ENCODE data around the gene MAP4K2. TPM values are rescaled to one million over a fixed set of nuclear protein-coding genes. Genes with fewer than 3 reads are reported as not detected.

MAP4K2 gene
- total RNA-seq, 1 donor from 2014 or later: 12.7 TPM

- Mint-ChIP-seq H3K4me1 (ENCODE audit: low read depth) (peaks cover 8% of the 10 kb centered on the region), H3K27me3 (peaks cover 47% of the 10 kb centered on the region), H3K27ac (no peak overlapping the region), H3K4me3 (ENCODE audit: low read depth) (no peak overlapping the region), H3K36me3 (ENCODE audit: insufficient read depth) (peaks cover 2% of the 10 kb centered on the region), H3K9me3 (ENCODE audit: low read depth) (no peaks in the 10 kb centered on the region)
- no peak for DNase-seq (ENCODE audit: low spot score, unreplicated experiment)
- TF ChIP-seq, protein P1, sequence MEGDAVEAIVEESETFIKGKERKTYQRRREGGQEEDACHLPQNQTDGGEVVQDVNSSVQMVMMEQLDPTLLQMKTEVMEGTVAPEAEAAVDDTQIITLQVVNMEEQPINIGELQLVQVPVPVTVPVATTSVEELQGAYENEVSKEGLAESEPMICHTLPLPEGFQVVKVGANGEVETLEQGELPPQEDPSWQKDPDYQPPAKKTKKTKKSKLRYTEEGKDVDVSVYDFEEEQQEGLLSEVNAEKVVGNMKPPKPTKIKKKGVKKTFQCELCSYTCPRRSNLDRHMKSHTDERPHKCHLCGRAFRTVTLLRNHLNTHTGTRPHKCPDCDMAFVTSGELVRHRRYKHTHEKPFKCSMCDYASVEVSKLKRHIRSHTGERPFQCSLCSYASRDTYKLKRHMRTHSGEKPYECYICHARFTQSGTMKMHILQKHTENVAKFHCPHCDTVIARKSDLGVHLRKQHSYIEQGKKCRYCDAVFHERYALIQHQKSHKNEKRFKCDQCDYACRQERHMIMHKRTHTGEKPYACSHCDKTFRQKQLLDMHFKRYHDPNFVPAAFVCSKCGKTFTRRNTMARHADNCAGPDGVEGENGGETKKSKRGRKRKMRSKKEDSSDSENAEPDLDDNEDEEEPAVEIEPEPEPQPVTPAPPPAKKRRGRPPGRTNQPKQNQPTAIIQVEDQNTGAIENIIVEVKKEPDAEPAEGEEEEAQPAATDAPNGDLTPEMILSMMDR (IDR thresholded peaks at IDR 0.05; ENCODE audit: unreplicated experiment): no peak
These were observed 56.5 kb downstream of the MAP4K2 start for GRCh38 chr11:64746486-64746885.

DNA sequence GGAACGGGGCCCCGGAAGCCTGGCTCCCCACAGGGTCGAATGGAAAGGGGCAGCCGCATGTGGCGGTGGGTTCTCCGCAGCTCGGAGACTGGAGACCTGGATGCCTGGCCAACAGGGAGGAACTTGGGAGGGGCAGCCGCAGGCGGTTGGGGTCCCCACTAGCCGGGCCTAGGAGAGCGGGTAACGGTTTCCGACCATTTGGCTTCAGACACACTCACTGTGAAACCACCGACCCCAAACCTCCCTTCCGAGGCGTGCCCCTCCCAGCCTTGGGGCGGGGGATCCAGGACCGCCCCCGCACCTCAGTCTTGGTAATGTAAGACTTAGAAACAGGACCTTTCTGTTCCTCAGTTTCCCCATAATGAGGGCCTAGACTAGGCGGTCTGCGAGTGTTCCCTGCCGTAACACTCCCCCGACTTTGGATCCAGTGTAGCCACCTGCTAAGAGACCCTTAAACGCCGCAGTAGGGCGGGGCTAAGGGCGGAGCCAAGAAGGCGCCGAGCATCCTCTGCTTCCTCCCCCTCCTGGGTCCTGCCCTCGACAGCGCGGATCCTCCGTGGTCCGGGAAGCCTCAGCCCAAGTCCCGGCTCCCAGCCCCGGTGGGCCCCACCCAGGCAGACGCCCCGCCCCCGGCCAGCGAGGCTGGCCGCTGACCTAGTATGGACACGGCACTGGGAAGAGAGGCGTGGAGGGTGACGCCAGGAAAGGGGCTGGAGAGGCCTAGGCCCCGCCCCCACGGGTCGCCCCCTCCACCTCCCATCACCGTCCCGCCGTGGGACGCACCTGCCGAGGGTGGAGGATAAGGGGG lies 57.3 kb downstream of the MAP4K2 start:
- H3K27ac Mint-ChIP-seq: no peak overlapping the region
- peaks cover 55% of the 10 kb centered on the region for H3K27me3 Mint-ChIP-seq
- H3K9me3 Mint-ChIP-seq (ENCODE audit: low read depth): no peaks in the 10 kb centered on the region
- peak overlapping the region; percentile 63 for H3K4me3 Mint-ChIP-seq (ENCODE audit: low read depth)
- TF ChIP-seq, protein P1 (IDR thresholded peaks at IDR 0.05; ENCODE audit: unreplicated experiment): no peak
- no peak for DNase-seq (ENCODE audit: low spot score, unreplicated experiment)
- H3K36me3 Mint-ChIP-seq (ENCODE audit: insufficient read depth): peaks cover 2% of the 10 kb centered on the region
- H3K4me1 Mint-ChIP-seq (ENCODE audit: low read depth): peaks cover 8% of the 10 kb centered on the region

DNA sequence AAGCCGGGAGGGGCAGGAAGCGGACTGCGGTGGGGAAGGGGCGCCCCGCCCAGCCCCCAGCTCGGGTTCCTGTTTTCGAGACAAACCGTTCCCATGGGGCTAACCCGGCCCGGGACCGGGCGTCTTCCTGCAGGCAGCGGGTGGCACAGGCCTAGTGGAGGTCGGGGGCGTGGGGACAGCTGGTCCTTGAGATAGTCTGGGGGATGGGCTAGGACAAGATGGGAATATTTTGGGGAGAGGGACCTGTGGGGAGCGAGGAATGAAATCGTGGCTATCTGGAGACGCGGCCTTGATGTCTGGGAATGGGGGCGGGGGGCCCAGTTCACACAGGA lies 57.9 kb downstream of the MAP4K2 start:
- no peak for DNase-seq (ENCODE audit: low spot score, unreplicated experiment)
- peaks cover 2% of the 10 kb centered on the region for H3K36me3 Mint-ChIP-seq (ENCODE audit: insufficient read depth)
- no peaks in the 10 kb centered on the region for H3K9me3 Mint-ChIP-seq (ENCODE audit: low read depth)
- TF ChIP-seq, protein P1 (IDR thresholded peaks at IDR 0.05; ENCODE audit: unreplicated experiment): no peak
- H3K27me3 Mint-ChIP-seq: peaks cover 60% of the 10 kb centered on the region
- peak overlapping the region; percentile 63 for H3K4me3 Mint-ChIP-seq (ENCODE audit: low read depth)
- H3K4me1 Mint-ChIP-seq (ENCODE audit: low read depth): peaks cover 8% of the 10 kb centered on the region
- no peak overlapping the region for H3K27ac Mint-ChIP-seq

GRCh38 chr11:64744544-64745188 lies 58.3 kb downstream of the MAP4K2 start:
- no peak for DNase-seq (ENCODE audit: low spot score, unreplicated experiment)
- Mint-ChIP-seq H3K27ac (no peak overlapping the region), H3K36me3 (ENCODE audit: insufficient read depth) (no peaks in the 10 kb centered on the region), H3K27me3 (peaks cover 63% of the 10 kb centered on the region), H3K4me3 (ENCODE audit: low read depth) (no peak overlapping the region), H3K9me3 (ENCODE audit: low read depth) (no peaks in the 10 kb centered on the region), H3K4me1 (ENCODE audit: low read depth) (peaks cover 8% of the 10 kb centered on the region)
- TF ChIP-seq, protein P1 (IDR thresholded peaks at IDR 0.05; ENCODE audit: unreplicated experiment): no peak

DNA sequence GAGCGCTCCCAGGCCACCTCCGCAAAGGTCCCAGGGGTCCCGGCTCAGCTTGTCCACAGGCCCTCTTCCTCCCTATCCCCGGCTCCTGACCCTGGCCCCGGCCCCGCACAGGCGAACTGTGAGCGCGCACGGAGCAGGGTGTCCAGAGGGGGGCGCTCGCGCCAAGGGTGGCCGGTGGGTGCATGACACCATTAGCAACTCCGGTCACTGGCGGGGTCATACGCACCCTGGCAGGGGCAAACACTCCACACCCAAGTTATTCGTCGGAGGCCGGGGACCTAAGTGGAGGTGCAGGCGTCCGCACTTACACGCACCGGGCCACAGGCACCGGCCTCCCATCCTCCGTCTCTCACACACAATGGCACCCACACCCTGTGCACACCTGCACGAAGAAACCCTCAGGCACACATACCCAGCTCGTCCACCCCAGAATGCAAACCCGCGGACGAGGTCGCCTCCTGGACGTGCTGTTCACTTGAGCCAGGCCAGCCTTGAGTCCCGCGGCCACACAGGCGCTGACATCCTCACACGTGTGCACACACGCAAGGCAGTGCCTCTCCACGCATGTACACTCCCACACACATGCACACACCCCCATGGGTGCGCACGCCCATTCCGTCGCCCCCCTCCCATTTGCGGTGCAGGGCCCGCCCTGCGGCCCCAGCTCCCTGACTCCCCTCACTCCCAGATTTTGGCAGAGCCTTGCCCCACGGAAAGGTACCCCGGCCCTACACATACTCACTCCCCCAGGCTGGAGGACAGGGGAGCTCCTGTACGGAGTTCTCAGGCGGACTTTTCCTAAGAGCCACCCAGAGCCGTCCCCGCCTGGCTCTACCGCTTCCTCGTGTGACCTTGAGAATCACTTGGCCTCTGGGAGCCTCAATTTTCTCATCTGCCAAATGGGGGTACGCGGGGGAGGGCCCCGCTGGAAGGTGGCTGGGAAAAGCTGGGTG lies 59.1 kb downstream of the MAP4K2 start, which contains the start of gene RASGRP2:
Gene RASGRP2 (minus strand): TSS at position 552 of the 953 bp plus-strand sequence. CDS start 1,276 bp downstream, outside the sequence.
- Mint-ChIP-seq H3K36me3 (ENCODE audit: insufficient read depth) (no peaks in the 10 kb centered on the region), H3K4me1 (ENCODE audit: low read depth) (peaks cover 8% of the 10 kb centered on the region), H3K4me3 (ENCODE audit: low read depth) (peak within 1 kb of the TSS; percentile 41), H3K9me3 (ENCODE audit: low read depth) (no peaks in the 10 kb centered on the region), H3K27me3 (peaks cover 70% of the 10 kb centered on the region), H3K27ac (no peak within 1 kb of the TSS)
- no peak for DNase-seq (ENCODE audit: low spot score, unreplicated experiment)
- TF ChIP-seq, protein P1 (IDR thresholded peaks at IDR 0.05; ENCODE audit: unreplicated experiment): peak; percentile 53

Measured in progenitor cell of endocrine pancreas (in vitro differentiated cells).